HG02763 (cell line): Measurements from ENCODE around the gene PRDX1.

ENCODE experiments used
- ATAC-seq: cut with Tn5 transposase; IDR thresholded peaks from one replicate; pipeline ENCODE4 v1.9.1; 2021; ENCODE audit warnings: mild to moderate bottlenecking, moderate library complexity; ENCODE audit not compliant: unreplicated experiment

Gene PRDX1

GRCh38 chr1:45521413-45522323, at the start of gene PRDX1:
PRDX1 (minus strand) TSS chr1:45521884; CDS start chr1:45519043, 2,841 bp downstream.
- peak; percentile 82 for ATAC-seq

- no peak for ATAC-seq
Observed at GRCh38 chr1:45570631-45571030, 48.9 kb upstream of the PRDX1 start.

- ATAC-seq, result no peak
Observed at GRCh38 chr1:45569962-45570581, 48.4 kb upstream of the PRDX1 start.

DNA sequence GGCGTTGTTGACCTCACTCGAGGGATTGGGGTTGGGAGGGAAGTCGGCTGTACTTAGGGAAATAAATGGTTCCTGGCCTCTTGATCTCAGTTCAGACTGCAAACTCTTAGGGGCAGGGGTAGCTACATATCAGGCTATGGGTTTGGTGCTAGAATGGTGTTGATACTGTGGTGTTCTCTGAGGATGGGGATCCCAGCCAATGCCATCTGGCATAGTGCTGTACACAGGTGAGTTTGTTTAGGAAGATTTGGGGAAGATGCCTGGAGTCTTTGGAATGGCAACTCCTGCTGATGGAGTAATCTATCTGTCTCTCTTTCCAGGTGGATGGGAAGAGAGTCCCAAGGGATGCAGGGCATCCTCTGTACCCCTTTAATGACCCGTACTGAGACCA, 47.9 kb upstream of the PRDX1 start:
- no peak for ATAC-seq

GRCh38 chr1:45568421-45568820, 46.7 kb upstream of the PRDX1 start:
- ATAC-seq, result no peak

GRCh38 chr1:45567911-45568310, 46.2 kb upstream of the PRDX1 start:
- ATAC-seq, result no peak

DNA sequence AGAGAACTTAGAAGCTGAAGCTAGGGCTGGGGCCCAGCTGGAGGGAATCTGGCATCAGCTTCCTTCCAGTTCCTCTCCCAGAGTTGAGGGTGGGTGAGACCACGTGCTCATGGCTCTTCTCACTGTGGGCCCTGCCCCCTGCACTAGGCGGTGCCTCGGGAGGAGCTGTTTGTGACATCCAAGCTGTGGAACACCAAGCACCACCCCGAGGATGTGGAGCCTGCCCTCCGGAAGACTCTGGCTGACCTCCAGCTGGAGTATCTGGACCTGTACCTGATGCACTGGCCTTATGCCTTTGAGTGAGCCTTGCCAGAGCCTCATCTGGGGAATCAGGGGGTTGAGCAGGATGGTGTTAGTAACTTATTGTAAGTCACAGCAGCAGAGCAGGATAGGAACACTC, 45.0 kb upstream of the PRDX1 start:
- no peak for ATAC-seq

DNA sequence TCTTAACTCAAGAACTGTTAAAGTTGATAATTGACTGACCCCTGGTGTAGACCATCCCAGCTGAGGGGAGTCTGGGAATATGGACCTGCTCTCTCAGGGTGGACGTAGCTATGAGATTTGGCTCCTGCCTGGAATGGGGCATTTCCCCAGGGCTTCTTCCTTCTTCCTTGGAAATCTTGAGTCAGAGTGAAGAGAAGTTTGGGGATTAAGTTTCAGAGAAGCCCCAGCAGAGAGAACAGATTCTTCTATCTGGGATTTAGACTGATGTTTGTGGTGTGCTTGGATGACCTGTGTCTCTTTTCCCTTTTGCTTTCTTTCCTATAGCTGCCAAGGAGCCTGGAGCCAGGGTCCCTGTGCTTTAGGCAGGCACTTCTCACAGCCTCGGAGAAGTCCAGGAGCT, 42.2 kb upstream of the PRDX1 start:
- no peak for ATAC-seq

DNA sequence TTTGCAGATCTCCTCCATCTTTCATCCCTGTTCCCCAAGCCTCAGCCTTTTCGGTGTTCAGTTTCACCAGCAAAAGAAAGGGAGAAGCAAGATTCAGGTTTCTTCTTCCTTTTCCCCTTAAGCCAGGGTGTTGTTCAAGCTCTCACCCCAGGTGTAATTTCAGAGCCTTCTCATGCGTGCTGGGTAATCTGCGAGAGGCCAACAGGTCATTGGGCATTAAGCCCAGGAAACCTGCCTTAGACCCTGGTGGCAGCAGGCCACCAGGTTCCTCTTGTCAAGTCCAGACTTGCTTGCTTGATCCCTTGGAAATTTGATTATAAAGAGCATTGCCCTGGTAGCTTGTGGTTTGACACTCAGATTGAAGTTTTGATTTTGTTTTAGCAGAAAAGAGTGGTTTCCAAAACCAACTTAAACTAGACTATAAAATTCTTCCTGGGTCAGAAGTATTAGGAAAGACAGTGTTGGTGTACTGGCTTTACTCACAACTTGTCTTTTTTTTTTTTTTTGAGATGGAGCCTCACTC, 35.8 kb upstream of the PRDX1 start:
- ATAC-seq, result no peak

GRCh38 chr1:45554198-45554597, 32.5 kb upstream of the PRDX1 start:
- no peak for ATAC-seq

GRCh38 chr1:45552331-45552730, 30.6 kb upstream of the PRDX1 start:
- no peak for ATAC-seq

DNA sequence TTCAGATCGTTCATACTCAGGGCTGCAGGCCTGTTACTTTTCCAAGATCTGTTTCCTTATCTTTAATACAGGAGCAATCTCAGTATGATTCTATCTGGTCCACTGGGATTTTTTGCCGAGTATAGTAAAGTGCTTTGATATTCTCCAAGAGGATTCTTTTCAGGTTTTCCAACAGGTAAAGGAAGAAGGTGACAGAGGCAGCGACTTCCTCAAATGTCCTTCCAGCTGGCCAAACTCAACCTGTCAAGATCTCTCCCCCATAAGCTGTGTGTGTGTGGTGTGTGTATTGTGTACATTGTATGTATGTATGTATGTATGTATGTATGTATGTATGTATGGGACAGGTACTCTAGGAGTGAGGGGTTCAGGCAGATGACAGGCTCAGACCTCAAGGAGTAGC, 30.0 kb upstream of the PRDX1 start:
- ATAC-seq, result no peak

- ATAC-seq, result peak; percentile 90
Observed at GRCh38 chr1:45550401-45551351, 29.0 kb upstream of the PRDX1 start, which contains the start of gene AKR1A1. AKR1A1 (plus strand) TSS chr1:45550826; CDS start chr1:45561795, 10,969 bp downstream.

GRCh38 chr1:45545553-45546310, 24.0 kb upstream of the PRDX1 start:
- ATAC-seq, result no peak

DNA sequence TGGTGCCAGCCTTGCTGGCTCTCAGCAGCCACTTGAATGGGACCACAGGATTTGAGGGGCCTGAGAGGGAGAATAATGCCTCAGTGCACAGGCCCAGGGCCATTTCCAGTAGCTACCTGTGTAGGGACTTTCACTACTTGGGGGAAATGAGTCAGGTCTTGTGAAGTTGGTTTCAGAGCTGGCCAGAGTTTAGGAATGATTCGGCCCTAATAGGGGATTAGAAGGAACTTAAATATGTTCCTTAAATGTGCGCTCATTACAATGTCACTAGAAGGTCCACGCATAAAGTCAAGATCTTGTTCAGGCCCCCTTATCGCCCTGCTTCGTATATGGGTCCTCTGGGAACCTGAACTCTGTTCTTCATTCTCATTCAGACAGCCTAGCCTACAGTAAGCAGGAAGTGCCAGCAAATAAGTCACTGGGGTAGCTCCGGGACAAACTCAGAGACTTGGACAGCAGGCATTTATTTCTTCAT, 23.4 kb upstream of the PRDX1 start:
- ATAC-seq, result peak; percentile 52

GRCh38 chr1:45544530-45544929, 22.8 kb upstream of the PRDX1 start:
- no peak for ATAC-seq

GRCh38 chr1:45543581-45544417, 22.1 kb upstream of the PRDX1 start:
- ATAC-seq, result peak; percentile 55

DNA sequence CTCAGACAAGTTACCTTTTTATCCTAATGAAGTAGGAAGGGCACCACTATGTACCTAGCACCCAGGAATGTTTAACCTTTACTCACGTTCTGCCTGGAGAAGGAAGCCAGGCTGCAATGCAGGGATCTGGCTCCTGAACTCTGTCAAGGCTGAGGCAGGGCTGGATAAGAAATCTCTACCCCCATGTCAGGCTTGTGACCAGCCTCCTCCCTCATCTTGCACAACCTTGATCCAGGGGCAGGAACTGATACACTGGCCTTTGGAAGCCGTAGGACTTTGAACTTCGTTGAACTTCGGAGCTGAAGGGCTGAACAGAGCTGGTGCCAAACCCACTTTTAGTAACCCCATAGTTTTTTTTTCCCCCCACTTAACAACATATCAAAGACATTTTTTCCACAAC, 20.9 kb upstream of the PRDX1 start:
- ATAC-seq, result no peak

DNA sequence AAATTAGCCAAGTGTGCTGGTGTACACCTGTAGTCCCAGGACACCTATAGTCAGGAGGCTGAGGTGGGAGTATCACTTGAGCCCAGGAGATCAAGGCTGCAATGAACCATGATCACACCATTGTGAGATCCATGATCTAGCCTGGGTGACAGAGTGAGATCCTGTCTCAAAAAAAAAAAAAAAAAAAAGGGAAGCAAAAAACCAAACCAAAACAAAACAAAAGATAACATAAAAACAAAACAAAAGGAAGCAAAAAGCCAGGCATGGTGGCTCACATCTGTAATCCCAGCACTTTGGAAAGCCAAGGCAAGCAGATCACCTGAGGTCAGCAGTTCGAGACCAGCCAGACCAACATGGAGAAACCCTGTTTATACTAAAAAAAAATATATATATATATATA, 19.5 kb upstream of the PRDX1 start:
- no peak for ATAC-seq
